ENCODE data around the gene HOXA5.
A peak's percentile ranks its signal among the peaks of the same experiment; 100 is the strongest.

HOXA5 gene

GRCh38 chr7:27159266-27160144, 16.0 kb upstream of the HOXA5 start:
- DNase-seq (ENCODE audit: low spot score) = no peak

- no peak for DNase-seq (ENCODE audit: low spot score)
These were observed 15.2 kb upstream of the HOXA5 start for GRCh38 chr7:27158436-27159265.

DNA sequence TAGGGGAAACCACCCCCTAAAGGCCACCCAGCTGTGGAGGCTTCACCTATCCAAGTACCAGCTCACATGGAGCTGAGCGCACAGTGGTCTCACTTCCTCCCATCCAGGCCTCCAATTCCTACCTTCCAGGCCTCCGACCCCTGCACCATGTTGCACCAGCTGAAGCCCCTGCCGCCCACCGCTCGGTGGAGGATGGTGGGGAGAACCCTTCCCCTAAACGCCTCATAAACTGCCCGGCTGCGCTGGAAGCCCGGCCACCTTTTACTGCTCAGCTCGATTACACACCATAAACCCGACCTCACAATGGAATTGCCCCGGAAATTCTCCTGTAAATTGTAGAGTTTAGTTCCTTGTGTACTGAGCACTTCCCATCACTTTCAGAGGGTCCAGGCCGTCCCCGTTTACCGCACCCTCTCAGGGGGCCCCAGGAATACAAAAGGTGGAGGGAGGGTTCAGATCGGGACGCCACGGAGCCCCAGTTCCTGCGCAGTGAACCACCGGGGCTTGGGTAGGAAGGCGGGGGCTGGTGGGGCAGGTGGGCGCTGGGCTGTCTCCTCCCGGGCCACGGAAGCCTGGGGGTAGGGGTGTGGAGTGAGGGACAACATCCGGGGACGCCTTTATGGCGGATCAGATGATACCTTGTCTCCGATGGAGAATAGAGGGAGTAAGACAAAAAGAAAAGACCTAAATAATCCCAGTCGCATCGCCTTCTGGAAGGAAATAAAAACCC, 14.4 kb upstream of the HOXA5 start:
- no peak for DNase-seq (ENCODE audit: low spot score)

DNA sequence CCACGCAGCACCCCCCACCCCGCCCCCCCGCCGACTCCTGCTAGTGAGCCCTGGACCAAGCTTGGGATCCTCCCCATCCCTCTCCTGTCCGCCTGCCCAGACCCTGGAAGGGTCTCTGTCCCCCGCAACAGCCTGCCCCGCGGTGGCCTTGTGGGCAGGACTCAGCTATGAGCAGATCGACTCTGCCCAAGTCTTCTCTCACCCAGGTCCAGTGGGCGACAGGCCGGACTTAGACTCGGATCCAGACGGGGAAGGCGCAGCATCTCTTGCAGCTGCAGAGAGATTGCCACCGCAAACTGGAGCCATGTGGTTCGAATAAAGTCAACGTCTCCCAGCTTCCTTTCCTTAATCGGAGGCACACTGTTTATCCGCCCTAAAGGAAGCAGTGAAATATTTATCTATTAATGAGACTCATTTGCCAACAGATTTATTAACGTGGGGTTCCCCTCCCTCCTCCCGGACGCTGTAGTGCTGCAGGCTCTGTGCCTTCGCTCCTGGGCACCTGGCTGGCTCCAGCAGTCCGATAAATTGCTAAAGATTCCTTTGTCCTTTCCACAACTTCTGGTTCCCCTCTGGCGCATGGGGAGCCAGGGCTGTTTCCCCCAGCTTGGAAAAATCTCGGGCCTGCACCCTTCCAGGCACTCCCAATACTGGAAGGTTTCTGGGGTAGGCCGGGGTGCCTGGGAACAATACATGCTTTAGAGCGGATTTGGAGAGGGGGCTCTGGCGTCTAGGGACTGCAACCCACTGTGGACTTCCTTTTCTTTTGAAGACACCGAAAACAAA, 13.6 kb upstream of the HOXA5 start:
- DNase-seq (ENCODE audit: low spot score) = no peak

DNA sequence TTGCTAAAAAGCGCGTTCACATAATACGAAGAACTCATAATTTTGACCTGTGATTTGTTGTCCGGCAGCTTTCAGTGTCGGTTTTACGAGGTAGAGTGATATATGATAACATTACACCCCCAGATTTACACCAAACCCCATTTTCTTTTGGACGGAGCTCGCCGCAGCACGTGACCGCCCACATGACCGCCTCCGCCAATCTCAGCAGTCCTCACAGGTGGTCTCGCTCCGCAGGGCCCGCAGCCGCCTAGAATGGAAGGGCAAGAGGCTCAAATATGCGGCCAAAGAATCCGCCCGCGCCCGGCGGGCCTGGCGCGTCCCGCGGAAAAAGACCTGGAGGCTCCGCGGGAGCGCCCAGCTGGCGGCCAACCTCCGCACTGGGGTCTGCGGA, 13.0 kb upstream of the HOXA5 start, which contains the start of gene HOXA7:
Gene HOXA7, minus strand, starts transcription at position 168 of the 391 bp plus-strand sequence. Its CDS starts 130 bp downstream, at position 38.
- no peak for DNase-seq (ENCODE audit: low spot score)

- no peak for DNase-seq (ENCODE audit: low spot score)
These were observed 12.5 kb upstream of the HOXA5 start for GRCh38 chr7:27155816-27156507.

GRCh38 chr7:27154901-27155815, 11.7 kb upstream of the HOXA5 start:
- DNase-seq (ENCODE audit: low spot score) = no peak

DNA sequence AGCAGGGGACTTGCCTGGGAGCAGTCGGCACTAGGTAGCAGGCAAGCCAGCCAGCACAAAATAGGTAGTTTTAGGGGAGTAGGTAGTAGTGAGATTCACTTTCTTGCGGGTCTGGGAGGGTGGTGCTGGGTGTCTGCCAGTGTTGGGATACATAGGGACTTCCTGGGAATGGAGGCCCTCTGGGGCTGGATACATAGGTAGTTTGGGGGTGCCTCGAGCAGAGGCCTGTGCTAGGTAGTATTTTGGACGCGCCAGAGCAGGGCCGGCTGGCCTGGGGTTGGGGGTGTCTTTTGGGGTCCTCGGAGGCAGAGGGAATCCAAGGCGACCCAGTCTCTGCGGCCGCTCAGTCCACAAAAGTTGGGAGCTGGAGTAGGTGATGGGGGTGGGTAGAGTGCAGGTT, 10.9 kb upstream of the HOXA5 start:
- DNase-seq (ENCODE audit: low spot score) = no peak

DNA sequence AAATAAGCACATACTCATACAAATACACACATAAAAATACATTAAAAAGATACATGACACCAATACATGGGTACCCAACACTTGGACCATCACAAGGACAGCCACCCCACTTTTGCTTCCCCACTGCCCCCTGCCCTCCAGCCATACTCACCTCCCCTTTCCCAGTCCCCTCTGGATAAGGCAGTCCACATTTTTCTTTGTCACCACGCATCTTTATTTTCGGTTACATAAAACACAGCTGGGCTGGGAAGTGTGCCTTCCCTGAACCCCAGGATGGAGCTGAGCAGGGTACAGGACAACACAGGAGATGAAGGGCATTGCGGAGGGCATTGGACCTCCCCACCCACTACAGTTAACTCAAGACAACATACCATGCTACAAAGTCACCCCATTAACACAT, 10.0 kb upstream of the HOXA5 start:
- no peak for DNase-seq (ENCODE audit: low spot score)

DNA sequence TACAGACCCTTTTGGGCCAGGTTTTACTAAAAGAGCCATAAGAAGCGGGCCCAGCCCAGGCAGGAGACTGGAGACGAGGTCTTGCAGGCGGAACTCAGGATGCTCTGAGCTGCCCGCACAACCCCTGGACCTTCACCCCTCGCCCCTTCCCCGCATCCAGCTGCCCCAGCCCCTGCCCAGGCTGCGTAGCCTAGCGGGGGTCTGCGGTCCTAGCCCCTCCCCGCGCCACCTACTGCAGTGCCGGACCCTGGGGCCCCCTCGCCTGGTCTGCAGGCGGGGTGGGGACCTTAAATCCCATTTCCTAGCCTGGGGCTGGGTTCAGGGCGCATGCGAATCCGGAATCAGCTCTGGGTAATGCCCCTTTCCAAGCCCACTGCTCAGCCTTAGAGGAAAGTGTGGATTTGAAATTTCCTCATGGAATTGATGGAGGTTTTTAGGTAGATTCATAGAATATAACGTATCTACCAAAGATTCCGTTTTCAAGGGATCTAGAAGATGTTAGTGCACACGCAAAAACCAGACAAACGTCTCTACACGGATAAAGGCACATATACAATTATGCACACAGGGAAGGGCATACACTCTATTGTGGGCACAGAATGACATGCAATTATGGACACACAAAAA, 9.4 kb upstream of the HOXA5 start:
- no peak for DNase-seq (ENCODE audit: low spot score)

- DNase-seq (ENCODE audit: low spot score) = no peak
These were observed 8.7 kb upstream of the HOXA5 start, which contains the start of gene HOXA3 for GRCh38 chr7:27151931-27152815. Gene HOXA3 (minus strand): TSS chr7:27152583. CDS start chr7:27110640, 41,943 bp downstream.

DNA sequence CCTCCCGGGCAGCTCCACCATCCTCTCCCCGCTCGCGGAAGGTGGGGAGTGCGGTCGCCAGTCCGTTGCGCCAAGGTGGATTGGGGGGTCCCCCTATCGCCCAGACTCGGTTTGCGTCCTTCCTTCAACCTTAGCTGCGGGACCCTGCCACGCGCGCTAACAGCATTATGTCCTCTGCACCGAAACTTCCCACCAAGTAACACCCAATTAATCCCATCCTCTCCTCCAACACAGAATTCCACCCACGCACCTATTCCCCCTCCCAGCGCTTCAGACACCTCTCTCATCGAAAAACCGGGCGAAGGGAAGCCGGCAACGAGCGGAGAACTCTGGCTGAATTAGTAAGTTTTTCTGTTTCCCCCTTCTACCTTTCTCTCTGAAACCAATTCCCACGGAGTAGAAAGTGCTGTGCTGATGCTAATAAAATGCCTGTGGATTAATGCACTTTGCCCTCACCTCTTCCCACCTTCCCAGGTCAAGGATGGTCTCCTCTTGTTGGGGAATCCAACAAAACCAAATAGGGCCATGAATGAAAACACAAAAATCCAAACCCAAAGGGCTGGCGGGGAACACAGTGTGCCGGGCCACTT, 8.0 kb upstream of the HOXA5 start:
- DNase-seq (ENCODE audit: low spot score) = no peak

DNA sequence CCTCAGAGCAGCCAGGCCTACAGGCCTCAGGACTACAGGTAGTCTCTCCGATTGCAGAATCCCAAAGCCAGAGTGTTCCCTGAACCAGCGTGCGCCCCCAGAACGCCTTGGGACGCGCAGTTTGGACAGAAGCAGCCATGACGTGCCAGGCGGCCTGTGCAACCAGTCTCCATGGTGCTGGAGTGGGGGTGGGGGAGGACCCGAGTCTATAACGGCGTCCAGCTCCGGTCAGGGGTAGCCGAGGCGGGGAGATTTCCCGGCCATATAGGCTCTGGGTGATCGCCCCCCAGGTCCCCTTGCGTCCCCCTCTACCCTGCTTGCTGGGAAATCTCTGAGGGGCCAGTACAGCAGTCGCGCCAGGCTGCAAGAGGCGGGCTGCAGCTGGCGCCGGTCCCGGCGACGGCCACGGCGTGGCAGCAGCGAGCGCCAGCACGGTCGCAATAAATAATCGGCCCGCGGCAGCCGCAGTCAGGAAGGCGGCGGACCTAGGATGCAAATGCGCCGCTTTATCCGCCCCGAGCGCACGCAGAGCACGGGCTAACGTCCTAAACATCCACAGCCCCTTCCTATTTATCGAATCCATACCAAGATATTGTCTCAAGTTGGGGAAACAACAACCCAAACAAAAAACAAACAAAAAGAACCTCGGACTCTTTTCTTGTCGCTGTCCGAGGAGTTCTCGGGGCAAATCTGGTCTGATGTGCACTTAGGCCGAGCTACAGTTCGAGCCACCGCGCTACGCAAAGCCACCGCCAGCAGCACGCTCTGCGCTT, 7.3 kb upstream of the HOXA5 start:
- peak; percentile 60 for DNase-seq (ENCODE audit: low spot score)

DNA sequence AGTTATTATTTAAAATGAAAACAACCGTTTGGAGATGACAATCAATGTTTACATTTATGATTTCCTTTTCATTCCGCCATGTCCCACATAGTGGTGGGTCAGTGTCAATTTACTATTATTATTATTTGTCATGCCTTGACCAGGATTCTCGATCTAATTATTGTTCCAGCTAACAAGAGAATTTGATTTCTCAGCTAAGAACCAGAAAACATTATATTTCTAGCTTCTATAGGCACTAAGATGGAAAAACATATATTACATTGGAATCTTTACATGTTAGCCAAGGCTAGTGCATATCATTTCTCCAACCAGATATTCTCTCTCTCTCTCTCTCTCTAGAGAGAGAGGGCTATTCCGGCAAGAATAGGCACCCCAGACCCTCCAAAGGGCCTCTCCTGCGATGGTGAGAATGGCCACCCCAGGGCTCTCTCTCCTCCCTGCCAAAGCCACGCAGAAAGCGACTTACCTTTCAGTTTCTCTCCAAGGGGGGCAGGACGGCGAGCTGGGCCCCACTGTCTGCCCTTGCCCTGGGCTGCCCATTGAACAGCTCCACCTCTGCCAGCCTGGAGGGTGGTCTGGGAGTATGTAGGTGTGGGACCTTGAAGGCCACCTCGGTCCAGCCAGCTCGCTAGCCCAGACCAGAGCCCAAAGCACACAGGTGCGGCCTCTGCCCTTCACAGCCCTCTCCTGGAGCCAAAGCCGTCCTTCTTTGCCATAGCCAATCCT, 6.5 kb upstream of the HOXA5 start:
- no peak for DNase-seq (ENCODE audit: low spot score)

DNA sequence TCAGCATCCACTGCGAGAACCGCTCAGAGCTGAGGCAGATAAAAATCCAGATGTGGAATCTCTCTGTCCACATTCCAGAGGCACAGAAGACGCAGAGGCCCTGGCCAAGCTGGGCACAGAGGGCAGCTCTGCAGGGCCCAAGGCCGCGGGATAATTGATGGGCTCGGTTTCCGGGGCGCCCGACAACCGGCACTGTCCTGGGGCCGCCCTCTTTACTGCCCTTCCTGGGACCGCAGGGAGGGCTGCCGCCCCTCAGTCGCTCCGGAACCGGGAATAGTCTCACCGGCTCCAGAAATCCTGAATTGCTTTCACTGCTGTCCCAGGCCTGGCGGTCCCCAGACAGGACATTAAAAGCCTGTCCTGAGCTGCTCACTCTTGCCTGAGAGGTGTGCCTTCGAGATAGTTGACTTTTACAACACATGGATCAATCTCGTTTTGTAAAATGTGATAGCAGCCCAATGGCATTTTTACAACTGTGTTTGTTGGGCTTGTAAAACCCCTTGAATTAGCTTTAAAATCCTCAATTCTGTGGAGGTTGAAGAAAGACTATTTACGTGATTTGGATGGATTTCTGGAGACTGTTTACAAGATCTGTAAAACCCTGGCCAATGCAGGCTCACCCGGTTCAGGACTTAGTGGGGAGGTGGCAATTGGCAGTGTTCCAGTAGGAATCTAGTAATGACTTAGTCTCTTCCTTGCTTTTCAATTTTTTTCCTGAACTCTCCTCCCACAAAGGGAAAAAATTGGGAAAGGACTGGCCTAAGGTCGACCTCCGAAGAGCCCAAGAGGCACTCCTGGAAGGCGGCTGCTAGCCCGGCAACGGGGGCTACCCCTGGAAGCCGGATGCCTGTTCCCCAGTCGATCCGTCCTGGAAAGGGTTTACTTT, 5.5 kb upstream of the HOXA5 start:
- DNase-seq (ENCODE audit: low spot score) = no peak
